ENCODE measurements around the gene LSAMP. TPM values are rescaled to one million over a fixed set of nuclear protein-coding genes. Genes with fewer than 3 reads are reported as not detected.

LSAMP gene
- total RNA-seq, 1 experiment from 2014 or later: 0.15 TPM

GRCh38 chr3:116285781-116286421 lies 159.4 kb downstream of the LSAMP start:
- no peak overlapping the region for H3K4me2 ChIP-seq (ENCODE audit: low read length)
- DNase-seq: no peak
- no peaks in the 10 kb centered on the region for H3F3A ChIP-seq (ENCODE audit: low read length, unreplicated experiment)
- H3K9ac ChIP-seq (ENCODE audit: low read length): no peak overlapping the region
- no peak overlapping the region for H3K4me3 ChIP-seq (ENCODE audit: low read length)
- ChIA-PET POLR2A (ENCODE audit: unreplicated experiment) (no interaction called here), CTCF (no interaction called here)
- no peaks in the 10 kb centered on the region for H3K79me2 ChIP-seq (ENCODE audit: low read length)
- H3K9me3 ChIP-seq (ENCODE audit: low read length): no peaks in the 10 kb centered on the region
- H2AFZ ChIP-seq (ENCODE audit: low read length): no peak overlapping the region
- no peaks in the 10 kb centered on the region for H3K4me1 ChIP-seq (ENCODE audit: insufficient read depth, low read length)
- no peak for TF ChIP-seq EZH2 (IDR thresholded peaks at IDR 0.05; ENCODE audit: low read length, unreplicated experiment)
- TF ChIP-seq EZH2phosphoT487 (IDR thresholded peaks at IDR 0.05; ENCODE audit: borderline replicate concordance, low read length): no peak
- TF ChIP-seq, protein P1, sequence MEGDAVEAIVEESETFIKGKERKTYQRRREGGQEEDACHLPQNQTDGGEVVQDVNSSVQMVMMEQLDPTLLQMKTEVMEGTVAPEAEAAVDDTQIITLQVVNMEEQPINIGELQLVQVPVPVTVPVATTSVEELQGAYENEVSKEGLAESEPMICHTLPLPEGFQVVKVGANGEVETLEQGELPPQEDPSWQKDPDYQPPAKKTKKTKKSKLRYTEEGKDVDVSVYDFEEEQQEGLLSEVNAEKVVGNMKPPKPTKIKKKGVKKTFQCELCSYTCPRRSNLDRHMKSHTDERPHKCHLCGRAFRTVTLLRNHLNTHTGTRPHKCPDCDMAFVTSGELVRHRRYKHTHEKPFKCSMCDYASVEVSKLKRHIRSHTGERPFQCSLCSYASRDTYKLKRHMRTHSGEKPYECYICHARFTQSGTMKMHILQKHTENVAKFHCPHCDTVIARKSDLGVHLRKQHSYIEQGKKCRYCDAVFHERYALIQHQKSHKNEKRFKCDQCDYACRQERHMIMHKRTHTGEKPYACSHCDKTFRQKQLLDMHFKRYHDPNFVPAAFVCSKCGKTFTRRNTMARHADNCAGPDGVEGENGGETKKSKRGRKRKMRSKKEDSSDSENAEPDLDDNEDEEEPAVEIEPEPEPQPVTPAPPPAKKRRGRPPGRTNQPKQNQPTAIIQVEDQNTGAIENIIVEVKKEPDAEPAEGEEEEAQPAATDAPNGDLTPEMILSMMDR (conservative IDR thresholded peaks at IDR 0.05; ENCODE audit: low read depth, low read length): no peak
- no peak for ATAC-seq
- BruUV-seq (replicated peaks): no TSS peak
- H3K9me2 ChIP-seq (replicated peaks; ENCODE audit: low read length): no peaks in the 10 kb centered on the region
- no peaks in the 10 kb centered on the region for H3K36me3 ChIP-seq (ENCODE audit: low read depth, low read length)
- H3K27ac ChIP-seq (ENCODE audit: low read length): no peak overlapping the region
- H4K20me1 ChIP-seq (ENCODE audit: low read length): no peaks in the 10 kb centered on the region
- no peaks in the 10 kb centered on the region for H3K27me3 ChIP-seq (ENCODE audit: low read length)
- intact Hi-C loops (cut with micrococcal nuclease): no loop called here

DNA sequence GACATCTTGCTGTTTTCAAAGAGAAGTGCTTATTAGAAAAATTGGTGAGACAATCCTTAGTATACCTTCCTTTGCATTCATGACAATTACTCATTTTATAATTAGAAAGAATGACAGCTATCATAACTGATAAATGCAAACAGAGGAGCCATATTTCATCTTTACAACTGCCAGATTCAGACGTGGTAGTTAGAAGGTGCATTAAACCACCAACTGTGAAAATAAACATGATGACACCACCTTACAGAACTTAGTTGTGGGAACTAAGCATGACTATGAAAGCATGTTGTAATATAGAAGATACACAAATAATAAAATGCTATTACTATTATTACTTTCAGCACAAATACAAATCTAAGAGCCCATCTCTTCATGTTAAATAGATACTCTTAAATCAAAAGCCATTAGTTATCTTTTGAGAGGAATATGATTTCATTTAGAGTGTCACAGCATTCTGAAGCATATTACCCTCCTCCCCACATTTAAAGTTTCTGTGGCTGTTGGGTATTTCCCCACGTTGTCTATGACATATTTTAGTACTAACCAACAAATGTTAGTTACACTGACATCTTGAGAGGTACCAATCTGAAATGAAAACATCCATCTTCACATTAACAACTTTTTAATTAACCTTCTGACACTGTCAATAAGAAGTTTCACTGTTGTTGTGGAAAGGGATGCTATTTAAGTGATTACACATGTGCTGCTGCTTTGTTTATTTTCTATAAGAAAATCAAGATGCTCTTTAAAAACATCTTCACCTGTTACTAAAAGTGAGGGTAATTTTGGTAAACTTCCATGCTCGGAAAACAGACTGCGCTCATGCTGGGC lies 163.8 kb downstream of the LSAMP start:
- no peaks in the 10 kb centered on the region for H3K79me2 ChIP-seq (ENCODE audit: low read length)
- no peak overlapping the region for H3K4me2 ChIP-seq (ENCODE audit: low read length)
- no peaks in the 10 kb centered on the region for H3K27me3 ChIP-seq (ENCODE audit: low read length)
- no peak overlapping the region for H3K4me3 ChIP-seq (ENCODE audit: low read length)
- CTCF ChIA-PET: no interaction called here
- H3K4me1 ChIP-seq (ENCODE audit: insufficient read depth, low read length): no peaks in the 10 kb centered on the region
- no TSS peak for BruUV-seq (replicated peaks)
- no peaks in the 10 kb centered on the region for H3F3A ChIP-seq (ENCODE audit: low read length, unreplicated experiment)
- no peak for DNase-seq
- intact Hi-C loops (cut with micrococcal nuclease): no loop called here
- POLR2A ChIA-PET (ENCODE audit: unreplicated experiment): no interaction called here
- H3K36me3 ChIP-seq (ENCODE audit: low read depth, low read length): no peaks in the 10 kb centered on the region
- TF ChIP-seq, protein P1 (conservative IDR thresholded peaks at IDR 0.05; ENCODE audit: low read depth, low read length): no peak
- TF ChIP-seq EZH2phosphoT487 (IDR thresholded peaks at IDR 0.05; ENCODE audit: borderline replicate concordance, low read length): no peak
- TF ChIP-seq EZH2 (IDR thresholded peaks at IDR 0.05; ENCODE audit: low read length, unreplicated experiment): no peak
- no peak for ATAC-seq
- H3K9ac ChIP-seq (ENCODE audit: low read length): no peak overlapping the region
- H2AFZ ChIP-seq (ENCODE audit: low read length): no peak overlapping the region
- H3K9me2 ChIP-seq (replicated peaks; ENCODE audit: low read length): no peaks in the 10 kb centered on the region
- no peaks in the 10 kb centered on the region for H3K9me3 ChIP-seq (ENCODE audit: low read length)
- H4K20me1 ChIP-seq (ENCODE audit: low read length): no peaks in the 10 kb centered on the region
- H3K27ac ChIP-seq (ENCODE audit: low read length): no peak overlapping the region

Measured in PC-3 (cell line).